ENCODE results near the gene MX1. TPM values are rescaled to one million over a fixed set of nuclear protein-coding genes. Genes with fewer than 3 reads are reported as not detected.

Gene MX1
- total and polyA plus RNA-seq, 4 donors: 15.1 to 21.3 (median 18.0) TPM

DNA sequence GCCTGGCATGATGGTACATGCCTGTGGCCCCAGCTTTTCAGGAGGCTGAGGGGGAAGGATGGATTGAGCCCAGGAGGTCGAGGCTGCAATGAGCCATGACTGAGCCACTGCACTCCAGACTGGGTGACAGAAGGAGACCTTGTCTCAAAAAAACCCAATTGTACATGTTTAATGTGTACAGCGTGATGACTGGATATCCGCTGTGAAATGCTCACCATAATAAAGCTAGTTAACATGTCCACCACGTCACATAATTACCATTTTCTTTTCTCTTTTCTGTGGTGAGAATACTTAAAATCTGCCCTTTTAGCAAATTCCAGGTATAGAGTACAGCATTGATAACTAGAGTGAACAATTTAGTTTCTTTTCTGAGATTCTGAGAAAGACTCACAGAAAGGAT, 57.9 kb downstream of the MX1 start:
- Histone ChIP-seq H3K9me3 (ENCODE audit: control insufficient read depth in 4 of 4, low read length in 3 of 4) (no peaks in the 10 kb centered on the region), H3K9ac (ENCODE audit: low read depth in 1 of 2, low read length in 2 of 2) (no peak overlapping the region), H3K27me3 (ENCODE audit: control insufficient read depth in 4 of 4, insufficient read depth in 4 of 4, low read length in 3 of 4) (no peaks in the 10 kb centered on the region), H3K4me1 (ENCODE audit: control insufficient read depth in 4 of 4, insufficient read depth in 4 of 4, low read length in 3 of 4) (peaks cover 6 to 18% (median 11%) of the 10 kb centered on the region in 4 donors), H3K4me3 (ENCODE audit: low read depth in 1 of 3, low read length in 3 of 3) (no peak overlapping the region), H3K27ac (ENCODE audit: low read depth in 1 of 2, low read length in 2 of 2) (no peak overlapping the region), H3K36me3 (ENCODE audit: control insufficient read depth in 4 of 4, insufficient read depth in 3 of 4, low read depth in 1 of 4, low read length in 3 of 4) (peaks cover 0 to 22% (median 11%) of the 10 kb centered on the region in 4 donors)
- TF ChIP-seq, protein P1, sequence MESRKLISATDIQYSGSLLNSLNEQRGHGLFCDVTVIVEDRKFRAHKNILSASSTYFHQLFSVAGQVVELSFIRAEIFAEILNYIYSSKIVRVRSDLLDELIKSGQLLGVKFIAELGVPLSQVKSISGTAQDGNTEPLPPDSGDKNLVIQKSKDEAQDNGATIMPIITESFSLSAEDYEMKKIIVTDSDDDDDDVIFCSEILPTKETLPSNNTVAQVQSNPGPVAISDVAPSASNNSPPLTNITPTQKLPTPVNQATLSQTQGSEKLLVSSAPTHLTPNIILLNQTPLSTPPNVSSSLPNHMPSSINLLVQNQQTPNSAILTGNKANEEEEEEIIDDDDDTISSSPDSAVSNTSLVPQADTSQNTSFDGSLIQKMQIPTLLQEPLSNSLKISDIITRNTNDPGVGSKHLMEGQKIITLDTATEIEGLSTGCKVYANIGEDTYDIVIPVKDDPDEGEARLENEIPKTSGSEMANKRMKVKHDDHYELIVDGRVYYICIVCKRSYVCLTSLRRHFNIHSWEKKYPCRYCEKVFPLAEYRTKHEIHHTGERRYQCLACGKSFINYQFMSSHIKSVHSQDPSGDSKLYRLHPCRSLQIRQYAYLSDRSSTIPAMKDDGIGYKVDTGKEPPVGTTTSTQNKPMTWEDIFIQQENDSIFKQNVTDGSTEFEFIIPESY (IDR thresholded peaks at IDR 0.05): no peak
- TF ChIP-seq, protein P2, sequence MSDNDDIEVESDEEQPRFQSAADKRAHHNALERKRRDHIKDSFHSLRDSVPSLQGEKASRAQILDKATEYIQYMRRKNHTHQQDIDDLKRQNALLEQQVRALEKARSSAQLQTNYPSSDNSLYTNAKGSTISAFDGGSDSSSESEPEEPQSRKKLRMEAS (IDR thresholded peaks at IDR 0.05): no peak
- TF ChIP-seq, protein P3, sequence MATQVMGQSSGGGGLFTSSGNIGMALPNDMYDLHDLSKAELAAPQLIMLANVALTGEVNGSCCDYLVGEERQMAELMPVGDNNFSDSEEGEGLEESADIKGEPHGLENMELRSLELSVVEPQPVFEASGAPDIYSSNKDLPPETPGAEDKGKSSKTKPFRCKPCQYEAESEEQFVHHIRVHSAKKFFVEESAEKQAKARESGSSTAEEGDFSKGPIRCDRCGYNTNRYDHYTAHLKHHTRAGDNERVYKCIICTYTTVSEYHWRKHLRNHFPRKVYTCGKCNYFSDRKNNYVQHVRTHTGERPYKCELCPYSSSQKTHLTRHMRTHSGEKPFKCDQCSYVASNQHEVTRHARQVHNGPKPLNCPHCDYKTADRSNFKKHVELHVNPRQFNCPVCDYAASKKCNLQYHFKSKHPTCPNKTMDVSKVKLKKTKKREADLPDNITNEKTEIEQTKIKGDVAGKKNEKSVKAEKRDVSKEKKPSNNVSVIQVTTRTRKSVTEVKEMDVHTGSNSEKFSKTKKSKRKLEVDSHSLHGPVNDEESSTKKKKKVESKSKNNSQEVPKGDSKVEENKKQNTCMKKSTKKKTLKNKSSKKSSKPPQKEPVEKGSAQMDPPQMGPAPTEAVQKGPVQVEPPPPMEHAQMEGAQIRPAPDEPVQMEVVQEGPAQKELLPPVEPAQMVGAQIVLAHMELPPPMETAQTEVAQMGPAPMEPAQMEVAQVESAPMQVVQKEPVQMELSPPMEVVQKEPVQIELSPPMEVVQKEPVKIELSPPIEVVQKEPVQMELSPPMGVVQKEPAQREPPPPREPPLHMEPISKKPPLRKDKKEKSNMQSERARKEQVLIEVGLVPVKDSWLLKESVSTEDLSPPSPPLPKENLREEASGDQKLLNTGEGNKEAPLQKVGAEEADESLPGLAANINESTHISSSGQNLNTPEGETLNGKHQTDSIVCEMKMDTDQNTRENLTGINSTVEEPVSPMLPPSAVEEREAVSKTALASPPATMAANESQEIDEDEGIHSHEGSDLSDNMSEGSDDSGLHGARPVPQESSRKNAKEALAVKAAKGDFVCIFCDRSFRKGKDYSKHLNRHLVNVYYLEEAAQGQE (IDR thresholded peaks at IDR 0.05): no peak
- no peak for TF ChIP-seq HNF4A (conservative IDR thresholded peaks at IDR 0.05)
- no peak for TF ChIP-seq RXRA (IDR thresholded peaks at IDR 0.05)
- TF ChIP-seq FOXA2 (IDR thresholded peaks at IDR 0.05): no peak
- no peak for TF ChIP-seq NR2F2 (IDR thresholded peaks at IDR 0.05)
- no peak for TF ChIP-seq FOXA1 (IDR thresholded peaks at IDR 0.05)
- no peak for TF ChIP-seq HNF4G (IDR thresholded peaks at IDR 0.05)
- no peak for TF ChIP-seq GABPA (IDR thresholded peaks at IDR 0.05 in 1 of 2, conservative IDR thresholded peaks at IDR 0.05 in 1 of 2)
- TF ChIP-seq SP1 (IDR thresholded peaks at IDR 0.05): no peak
- no peak for TF ChIP-seq RAD21 (IDR thresholded peaks at IDR 0.05)
- TF ChIP-seq, protein P4, sequence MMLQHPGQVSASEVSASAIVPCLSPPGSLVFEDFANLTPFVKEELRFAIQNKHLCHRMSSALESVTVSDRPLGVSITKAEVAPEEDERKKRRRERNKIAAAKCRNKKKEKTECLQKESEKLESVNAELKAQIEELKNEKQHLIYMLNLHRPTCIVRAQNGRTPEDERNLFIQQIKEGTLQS (IDR thresholded peaks at IDR 0.05): no peak
- TF ChIP-seq TAF1 (conservative IDR thresholded peaks at IDR 0.05): no peak
- WGBS: 92% methylated on average over 4 of the region's 4 CpGs
- DNase-seq (ENCODE audit: low spot score): no peak

DNA sequence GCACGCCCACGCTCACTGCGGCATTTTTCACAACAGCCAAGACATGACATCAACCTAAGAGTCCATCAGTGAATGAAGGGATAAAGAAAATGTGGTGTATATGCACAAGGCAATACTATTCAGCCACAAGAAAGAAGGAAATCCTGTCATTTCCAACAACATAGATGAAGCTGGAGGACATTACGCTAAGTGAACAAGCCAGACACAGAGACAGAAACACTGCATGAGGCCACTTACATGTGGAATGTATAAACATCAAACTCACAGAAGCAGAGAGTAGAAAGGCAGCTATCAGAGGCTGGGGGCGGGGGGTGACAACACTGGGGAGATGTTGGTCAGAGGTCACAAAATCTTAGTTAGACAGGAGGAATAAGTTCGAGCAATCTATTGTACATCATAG, 61.0 kb downstream of the MX1 start:
- TF ChIP-seq HNF4A (conservative IDR thresholded peaks at IDR 0.05): no peak
- no peak for TF ChIP-seq FOXA1 (IDR thresholded peaks at IDR 0.05)
- TF ChIP-seq YY1 (IDR thresholded peaks at IDR 0.05): no peak
- no peak for TF ChIP-seq FOXA2 (IDR thresholded peaks at IDR 0.05)
- peaks cover 0 to 2% (median 0%) of the 10 kb centered on the region in 4 donors for H3K4me1 ChIP-seq (ENCODE audit: control insufficient read depth in 4 of 4, insufficient read depth in 4 of 4, low read length in 3 of 4)
- H3K9me3 ChIP-seq (ENCODE audit: control insufficient read depth in 4 of 4, low read length in 3 of 4): no peaks in the 10 kb centered on the region
- 92% methylated on average over 6 of the region's 6 CpGs for WGBS
- H3K36me3 ChIP-seq (ENCODE audit: control insufficient read depth in 4 of 4, insufficient read depth in 3 of 4, low read depth in 1 of 4, low read length in 3 of 4): peaks cover 3 to 31% (median 16%) of the 10 kb centered on the region in 4 donors
- H3K27me3 ChIP-seq (ENCODE audit: control insufficient read depth in 4 of 4, insufficient read depth in 4 of 4, low read length in 3 of 4): no peaks in the 10 kb centered on the region
- no peak overlapping the region for H3K27ac ChIP-seq (ENCODE audit: low read depth in 1 of 2, low read length in 2 of 2)
- no peak for DNase-seq (ENCODE audit: low spot score)
- H3K4me3 ChIP-seq (ENCODE audit: low read depth in 1 of 3, low read length in 3 of 3): no peak overlapping the region
- no peak overlapping the region for H3K9ac ChIP-seq (ENCODE audit: low read depth in 1 of 2, low read length in 2 of 2)
